COR-L47 (cell line): Measurements from ENCODE around the gene CALB2.

Experiments used
- DNase-seq: peaks from one replicate; lab custom pipeline; 2025; lab: John Stamatoyannopoulos, UW

The CALB2 gene

DNA sequence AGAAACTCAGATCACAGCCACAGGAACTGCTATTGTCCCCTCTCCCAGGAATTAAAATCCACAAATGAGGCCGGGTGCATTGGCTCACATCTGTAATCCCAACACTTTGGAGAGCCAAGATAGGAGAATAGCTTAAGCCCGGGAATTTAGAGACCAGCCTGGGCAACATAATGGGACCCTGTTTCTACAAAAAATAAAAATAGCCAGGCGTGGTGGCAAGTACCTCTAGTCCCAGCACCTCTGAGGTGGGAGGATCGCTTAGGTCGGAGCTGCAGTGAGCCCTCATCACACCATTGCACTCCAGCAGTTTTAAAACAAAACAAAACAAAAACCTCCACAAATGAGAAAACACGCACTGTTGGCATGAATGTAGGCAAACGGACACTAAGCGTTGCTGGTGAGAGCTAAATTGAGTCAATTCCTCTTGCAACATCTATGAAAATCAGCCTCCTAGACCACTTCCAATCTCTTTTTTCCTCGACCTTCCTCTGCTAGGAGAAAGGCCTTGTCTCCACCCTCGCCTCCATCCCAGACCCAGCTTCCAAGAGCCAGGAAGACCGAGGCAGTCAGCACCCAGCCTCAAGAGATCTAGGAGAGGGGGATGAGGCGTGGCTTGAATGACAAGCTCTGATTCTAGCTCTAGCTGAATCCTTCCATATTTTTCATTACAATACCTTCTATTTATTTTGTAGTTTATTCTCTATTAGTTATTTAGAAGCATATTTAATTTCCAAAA is 68.5 kb downstream of the CALB2 start:
- DNase-seq, result no peak

DNA sequence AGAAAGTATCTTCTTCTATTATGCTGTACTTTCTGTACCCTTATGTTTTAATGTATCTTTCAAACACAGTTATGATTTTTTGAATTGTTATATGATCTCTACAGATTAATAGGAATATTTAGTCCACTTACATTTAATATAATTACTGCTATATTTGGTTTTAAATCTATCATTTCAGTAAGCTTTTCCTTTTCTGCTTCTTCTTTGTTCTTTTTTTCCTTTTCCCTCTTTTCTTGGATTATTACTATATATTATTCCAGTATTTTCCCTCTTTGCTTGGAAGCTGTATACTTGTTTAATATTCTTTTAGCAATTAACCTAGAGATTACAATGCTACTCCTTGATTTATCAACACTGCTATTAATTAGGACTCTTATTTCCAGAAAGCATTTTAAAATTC is 69.9 kb downstream of the CALB2 start:
- DNase-seq, result no peak

DNA sequence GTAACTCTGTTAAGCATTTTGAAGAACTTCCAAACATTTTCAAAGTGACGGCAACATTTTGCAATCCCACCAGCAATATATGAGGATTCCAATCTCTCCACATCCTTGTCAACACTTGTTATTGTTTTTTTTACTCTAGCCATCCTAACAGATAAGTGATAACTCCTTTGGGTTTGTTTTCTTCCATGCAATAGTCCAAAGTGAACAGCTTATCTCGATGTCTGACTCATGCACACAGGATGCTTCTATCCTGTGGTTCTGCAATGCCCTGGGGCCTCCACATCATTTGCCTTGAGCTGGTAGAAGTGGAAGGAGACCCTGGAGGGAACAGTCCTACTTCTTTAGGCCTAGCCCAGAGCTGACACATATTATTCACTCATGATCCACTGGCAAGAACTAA is 70.4 kb downstream of the CALB2 start:
- no peak for DNase-seq

DNA sequence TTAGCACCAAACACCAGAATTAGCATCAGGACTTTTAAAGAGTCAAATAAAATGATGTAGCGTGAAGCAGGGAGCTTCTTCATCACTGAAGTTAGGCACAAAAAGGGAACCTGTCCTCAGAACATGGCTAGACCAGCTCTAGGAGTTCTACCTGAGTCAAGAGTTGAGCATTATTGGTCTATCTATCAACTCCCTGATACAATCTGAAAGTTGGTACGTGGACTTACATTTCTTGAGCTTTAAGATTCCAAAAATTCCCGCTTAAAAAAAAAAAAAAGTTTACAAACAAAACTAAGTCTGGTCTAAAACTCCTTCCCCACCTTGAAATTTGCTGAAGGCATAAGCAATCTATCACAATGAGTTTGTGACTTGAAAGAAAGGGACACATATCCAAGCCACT is 71.1 kb downstream of the CALB2 start:
- DNase-seq, result no peak

DNA sequence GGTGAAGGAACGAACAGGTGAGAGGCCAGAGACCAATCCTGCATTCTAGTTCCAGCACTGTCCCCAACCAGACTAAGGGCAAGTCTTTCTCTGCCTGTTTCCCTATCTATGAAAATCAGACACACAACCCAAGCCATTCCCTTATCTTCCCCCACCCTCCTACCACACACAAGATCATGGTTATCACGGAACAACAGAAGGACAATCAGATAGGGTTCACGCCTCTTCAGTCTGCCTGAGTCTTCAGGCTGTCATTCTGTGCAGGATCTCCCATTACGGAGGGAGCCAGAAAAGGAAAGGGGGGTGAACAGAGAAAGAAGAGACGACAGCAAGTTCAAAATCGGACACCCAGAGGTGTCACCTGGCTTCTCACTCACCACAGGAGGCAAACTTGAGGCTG is 72.2 kb downstream of the CALB2 start:
- no peak for DNase-seq

DNA sequence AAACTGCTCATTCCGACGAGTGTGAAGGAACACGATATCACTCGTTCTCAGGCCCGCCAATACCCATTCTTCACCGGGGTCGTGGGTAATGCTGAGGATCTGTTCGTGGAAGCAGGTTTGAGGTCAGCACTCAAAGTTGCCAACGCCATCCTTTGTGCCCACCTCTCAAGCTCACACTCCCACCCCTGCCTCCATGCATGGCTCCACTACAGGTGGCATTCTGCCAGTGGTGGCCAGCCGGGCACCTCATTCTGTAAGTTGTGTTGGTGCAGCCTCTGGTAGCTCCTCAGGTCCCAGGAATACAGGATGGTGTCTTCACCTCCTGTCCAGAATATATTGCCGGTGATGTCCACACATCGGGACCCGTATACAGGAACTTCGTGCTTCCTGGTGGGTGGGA is 72.7 kb downstream of the CALB2 start:
- no peak for DNase-seq

DNA sequence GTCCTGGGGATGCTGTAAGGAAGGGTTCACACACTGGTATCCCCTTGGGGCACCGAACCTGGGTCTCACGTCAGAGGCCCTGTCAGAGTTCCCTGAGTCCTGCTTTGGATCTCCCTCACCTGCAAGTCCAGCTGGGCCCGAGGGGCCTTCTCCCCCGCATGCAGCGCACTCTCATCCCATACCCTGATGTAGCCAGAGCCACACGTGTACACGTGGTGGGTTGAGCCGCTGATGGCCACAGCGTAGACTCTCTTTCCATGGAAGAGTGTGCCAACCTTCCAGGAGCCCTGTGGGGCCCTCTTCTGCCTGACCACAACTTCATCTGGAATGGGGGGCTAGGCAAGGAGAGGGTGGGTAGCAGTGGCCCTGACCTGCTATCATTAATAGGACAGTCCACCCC is 73.5 kb downstream of the CALB2 start:
- DNase-seq, result no peak

DNA sequence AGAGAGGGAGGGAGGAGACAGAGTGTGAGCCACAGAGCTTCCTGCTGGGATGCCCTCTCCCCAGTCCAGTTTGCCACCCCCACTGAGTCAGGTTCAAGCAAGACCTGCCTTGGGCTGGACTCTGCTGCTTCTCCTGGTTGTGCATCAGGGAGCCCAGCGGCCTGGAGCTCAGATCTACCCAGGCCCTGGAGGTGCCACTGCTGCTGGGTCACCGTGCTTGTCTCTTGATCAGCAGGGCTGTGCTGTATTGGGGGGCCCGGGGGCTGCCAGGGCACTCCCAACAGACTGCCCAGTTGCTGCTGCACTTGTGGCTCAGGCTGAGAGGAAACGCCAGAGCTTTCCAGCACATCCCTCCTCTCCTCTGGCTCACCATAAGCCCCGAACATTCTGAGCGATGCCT is 74.4 kb downstream of the CALB2 start:
- no peak for DNase-seq

DNA sequence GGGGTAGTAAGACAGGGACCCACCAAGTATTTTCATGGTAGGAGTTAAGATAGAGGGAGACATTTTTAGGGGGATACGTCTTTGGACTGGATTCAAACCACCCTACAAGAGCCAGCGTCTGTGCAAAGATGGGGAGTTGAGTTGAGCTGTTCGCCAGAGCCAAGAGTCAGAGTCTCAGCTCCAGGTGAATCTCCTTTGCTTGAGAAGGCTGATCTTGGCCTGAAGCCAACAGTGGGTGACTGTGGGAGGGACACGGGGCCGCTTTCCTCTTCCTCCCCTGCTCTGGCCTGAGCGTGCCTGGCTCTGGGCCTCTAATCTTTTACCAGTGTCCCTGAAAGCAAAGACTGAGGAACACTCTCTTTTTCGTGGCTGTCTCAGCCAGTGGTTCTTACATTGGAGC is 78.0 kb downstream of the CALB2 start:
- no peak for DNase-seq

DNA sequence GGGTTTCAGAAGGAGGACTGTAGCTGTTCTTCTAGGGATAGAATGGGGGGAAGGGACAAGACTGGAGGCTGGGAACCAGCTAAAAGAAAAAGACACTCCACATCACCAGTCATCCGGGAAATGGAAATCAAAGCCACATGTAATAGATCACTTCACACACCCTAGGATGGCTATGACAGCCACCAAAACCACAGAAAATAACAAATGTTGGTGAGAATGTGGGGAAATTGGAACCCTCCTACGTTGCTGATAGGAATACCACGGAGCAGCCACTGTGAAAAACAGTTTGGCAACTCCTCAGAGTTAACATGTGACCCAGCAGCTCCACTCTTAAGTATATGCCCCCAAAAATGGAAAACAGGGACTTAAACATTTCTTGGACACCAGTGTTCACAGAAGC is 81.0 kb downstream of the CALB2 start:
- DNase-seq, result no peak
